Posterior cingulate gyrus (tissue), 11 donors: ENCODE data around the gene TMEM203.

Experiments
- DNase-seq, 10 donors: peaks; one replicate each; pipeline versions ENCODE4 v3.0.0 to v3.0.0-alpha.2; 2020 to 2021; ENCODE audit warnings: mixed read lengths in 3 of 10
- intact Hi-C: fragments of 100-400 bp; cut with DNase I; formaldehyde crosslinking; loops from one replicate; pipeline ENCODE4 v1.15.1; 2023

The TMEM203 gene

DNA sequence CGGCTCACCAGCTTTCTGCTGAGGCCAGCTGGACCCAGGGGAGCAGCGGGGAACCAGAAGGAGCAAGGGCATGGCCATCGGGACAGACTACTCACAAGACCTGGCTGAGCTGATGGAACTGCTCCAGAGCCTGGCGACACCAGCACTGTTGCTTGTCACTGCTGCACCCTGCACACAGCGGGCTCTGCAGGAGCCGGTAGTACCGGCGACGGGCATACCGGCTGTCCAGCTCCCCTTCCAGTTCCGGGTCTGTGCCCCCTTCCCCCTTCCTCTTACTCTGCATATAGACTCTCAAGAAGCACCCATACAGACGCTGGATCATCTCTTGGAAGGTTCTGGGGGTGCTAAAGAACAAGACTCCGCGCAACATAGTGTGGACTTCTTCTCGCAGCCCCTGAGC, 18.1 kb downstream of the TMEM203 start:
- DNase-seq, result no peak
- intact Hi-C loops, result loop anchor here (5.0 kb wide), 1 partner anchor 50 kb away; no protein-coding TSS in a partner anchor

DNA sequence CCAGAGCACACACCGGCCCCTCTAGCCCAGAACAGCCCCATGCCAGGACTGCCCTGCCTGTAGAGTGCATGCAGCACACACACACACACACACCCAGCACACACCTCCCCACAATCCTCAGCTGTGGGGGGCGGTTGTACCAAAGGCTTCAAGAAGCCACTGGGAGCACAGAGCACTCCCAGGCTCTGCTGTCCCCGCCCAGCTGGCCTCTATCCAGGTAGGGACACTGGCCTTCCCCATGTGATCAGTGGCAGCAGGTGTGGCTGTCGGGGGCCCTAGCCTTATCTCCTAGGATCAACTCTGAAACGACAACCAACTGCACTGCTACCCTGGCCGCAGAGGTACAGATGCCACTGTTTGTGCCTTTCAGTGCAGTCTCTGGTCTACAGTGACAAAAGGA, 19.1 kb downstream of the TMEM203 start:
- intact Hi-C loops, result loop anchor here (5.0 kb wide), 1 partner anchor 51 kb away; no protein-coding TSS in a partner anchor
- DNase-seq, result no peak

DNA sequence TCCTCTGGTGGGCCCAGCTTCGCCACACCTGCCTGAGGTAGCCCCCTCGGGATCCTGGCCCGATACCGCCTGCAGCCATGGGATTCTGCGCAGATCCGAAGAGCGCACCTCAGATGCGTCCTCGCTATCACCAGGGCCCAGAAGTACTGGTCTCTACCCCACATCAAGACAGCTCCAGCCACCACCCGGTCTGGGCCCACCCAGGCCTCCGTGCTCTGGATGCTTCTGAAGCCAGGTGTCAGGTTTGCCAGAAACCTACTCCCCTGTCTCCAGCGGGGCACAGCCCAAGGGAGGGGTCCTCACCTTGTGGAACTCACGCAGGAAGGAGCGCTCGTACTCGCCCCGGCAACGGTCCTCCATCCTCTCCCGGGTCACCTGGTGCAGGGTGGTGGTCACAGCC, 19.5 kb downstream of the TMEM203 start:
- no peak for DNase-seq
- intact Hi-C loops, result loop anchor here (5.0 kb wide), 1 partner anchor 51 kb away; no protein-coding TSS in a partner anchor

DNA sequence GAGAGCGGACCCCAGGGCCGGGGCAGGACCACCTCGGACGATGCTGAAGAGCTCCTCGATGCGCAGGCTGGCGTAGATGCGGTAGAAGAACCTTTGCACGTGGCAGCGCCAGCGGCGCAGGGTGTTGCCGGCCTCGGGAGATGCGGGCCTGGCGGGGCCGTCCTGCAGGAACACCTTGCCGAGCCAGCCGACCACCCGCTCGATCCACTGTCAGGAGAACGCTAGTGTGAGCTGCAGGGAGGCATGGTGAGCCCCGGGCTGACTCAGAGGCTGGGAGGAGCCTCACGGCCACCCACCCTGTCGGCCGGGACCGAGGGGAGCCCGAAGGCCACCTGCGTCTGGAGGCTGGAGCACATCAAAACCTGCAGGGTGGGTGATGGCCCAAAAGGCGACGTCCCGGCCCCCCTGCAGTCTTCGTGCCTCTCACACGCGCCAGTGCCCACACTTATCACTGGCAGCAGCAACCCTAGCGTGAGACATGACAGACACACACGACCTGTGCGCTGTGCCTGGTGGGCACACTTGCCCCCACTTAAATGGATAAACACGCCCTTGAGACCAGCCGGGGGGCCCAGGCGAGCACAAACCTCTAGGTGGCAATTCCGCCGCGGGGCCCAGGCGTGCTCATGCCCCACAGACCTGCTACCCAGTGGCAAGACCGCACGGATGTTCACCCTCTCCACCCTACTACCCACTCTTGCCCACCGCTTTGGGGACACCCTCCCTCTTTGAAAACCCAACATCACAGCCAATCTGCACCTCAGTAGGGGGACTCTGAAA, 20.4 kb downstream of the TMEM203 start:
- DNase-seq, result no peak
- intact Hi-C loops, result loop anchor here (5.0 kb wide), 1 partner anchor 52 kb away; no protein-coding TSS in a partner anchor

DNA sequence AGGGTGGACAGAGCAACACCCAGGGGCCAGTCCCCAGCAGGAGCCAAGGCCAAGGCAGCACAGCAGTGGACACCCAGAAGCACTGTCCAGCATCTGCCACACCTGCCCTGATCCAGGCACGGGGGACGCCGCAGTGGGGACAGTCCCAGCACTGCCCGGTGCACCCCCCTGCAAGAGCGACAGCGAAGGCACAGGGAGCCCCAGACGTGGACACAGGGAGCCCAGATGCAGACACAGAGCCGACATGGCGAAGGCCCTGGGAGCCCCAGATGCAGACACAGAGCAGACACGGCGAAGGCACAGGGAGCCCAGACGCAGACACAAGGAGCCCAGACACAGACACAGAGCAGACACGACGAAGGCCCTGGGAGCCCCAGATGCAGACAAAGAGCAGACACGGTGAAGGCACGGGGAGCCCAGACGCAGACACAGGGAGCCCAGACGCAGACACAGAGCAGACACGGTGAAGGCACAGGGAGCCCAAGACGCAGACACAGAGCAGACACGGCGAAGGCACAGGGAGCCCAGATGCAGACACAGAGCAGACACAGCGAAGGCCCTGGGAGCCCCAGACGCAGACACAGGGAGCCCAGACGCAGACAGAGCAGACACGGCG, 21.4 kb downstream of the TMEM203 start:
- no peak for DNase-seq
- intact Hi-C loops, result no loop called here

DNA sequence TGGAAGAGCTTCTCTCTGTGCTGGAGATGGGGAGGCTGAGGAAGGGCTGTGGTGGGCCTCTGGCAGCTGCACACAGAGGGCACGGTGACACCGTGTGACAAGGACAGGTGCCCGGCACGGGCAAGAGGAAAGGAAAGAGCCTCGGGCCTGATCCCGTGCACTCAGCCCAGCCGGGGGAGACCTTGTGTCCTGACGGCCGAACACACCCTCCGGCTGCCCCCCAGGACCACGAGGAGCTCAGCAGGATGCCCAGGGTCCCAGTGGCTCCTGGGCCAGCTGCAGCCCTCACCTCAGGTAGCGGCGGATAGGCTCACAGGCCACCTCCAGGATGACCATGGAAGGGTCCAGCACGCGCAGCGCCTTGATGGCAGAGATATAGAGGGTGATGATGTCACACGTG, 22.6 kb downstream of the TMEM203 start:
- no peak for DNase-seq
- intact Hi-C loops, result no loop called here

DNA sequence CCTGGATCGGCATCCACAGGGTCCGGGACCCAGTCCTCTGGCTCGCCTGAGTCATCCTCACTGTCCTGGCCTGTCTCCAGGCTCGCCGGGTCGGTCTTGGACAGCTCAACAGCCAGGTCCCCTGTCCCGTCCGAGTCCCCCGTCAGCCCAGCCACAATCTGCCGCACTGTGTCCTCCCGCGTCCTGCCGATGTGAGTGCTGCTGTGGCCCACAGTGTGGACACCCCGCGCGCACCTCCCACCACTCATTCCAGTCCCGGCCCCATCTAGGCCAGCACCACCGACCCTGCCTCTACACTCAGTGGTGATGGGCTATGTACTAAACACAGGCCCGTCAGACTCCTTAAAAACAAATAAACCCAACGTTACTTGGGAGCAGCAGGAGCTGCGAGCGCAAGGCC, 23.8 kb downstream of the TMEM203 start:
- no peak for DNase-seq
- intact Hi-C loops, result no loop called here

DNA sequence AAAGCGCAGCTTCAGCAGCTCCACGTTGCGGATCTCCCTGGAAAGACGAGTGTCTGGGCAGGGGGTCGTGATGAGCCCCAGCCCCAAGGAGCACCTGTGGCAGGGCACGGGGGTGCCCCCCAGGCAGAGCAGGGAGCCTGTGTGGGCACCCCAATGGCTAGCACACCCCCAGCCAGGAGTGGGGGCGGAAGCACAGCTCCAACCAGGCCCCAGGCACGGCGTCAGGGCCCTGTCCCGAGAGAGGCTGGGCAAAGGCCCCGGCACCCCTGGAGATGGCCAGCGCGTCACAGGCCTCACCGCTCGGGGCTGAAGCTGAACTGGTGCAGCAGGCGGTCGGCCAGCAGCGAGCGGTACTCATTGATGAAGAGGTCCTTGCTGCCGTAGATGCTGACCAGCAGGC, 25.0 kb downstream of the TMEM203 start:
- DNase-seq, result no peak
- intact Hi-C loops, result no loop called here

DNA sequence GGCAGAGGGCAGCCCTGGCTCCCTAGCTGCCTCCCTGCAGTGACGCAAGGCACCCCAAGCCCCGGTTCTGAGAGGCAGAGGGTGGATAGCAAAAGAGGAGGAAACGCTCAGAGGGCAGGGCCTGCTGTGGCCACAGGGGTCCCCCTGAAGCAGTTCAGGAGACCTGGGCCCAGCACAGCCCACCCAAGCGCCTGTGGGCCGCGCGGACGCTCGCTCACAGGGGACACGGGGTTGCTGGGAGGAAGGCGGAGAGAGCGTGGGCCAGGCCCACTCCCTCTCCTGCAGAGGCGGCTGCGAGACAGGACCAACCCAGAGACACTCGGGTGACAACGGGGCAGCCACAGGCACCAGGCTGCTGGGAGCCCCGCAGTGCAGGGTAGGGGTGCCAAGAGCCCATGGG, 25.7 kb downstream of the TMEM203 start:
- intact Hi-C loops, result no loop called here
- no peak for DNase-seq

DNA sequence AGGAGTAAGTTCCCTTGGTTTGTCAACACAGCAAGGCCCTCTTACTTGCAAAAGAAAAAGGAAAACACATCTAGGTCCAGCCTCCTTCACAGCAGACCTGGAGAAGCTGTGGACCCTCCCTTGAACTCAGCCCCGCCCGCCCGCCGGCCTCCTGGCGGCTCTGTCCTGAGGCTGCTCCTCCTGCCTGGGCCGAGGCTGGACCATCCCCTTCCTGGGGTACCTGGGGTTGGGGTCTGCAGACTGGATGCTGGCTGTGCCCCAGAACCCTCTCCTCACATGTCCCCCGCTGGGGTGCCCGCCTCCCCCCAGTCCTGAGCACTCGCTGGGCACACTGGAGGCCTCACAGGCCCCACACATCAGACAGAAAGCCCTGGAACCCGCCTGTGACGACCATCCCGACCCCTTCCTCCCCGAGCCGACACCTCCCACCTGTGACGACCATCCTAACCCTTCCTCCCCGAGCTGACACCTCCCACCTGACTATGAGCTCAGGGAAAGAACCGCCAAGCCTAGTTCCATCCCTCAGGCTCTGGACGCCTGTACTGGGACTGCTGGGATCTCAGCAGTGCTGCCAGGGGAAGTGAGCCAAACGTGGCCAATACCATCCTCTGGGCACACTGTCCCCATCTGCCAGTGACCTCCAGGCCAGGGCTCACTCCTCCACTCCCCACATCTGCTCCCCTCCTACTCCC, 26.4 kb downstream of the TMEM203 start:
- no peak for DNase-seq
- intact Hi-C loops, result no loop called here

DNA sequence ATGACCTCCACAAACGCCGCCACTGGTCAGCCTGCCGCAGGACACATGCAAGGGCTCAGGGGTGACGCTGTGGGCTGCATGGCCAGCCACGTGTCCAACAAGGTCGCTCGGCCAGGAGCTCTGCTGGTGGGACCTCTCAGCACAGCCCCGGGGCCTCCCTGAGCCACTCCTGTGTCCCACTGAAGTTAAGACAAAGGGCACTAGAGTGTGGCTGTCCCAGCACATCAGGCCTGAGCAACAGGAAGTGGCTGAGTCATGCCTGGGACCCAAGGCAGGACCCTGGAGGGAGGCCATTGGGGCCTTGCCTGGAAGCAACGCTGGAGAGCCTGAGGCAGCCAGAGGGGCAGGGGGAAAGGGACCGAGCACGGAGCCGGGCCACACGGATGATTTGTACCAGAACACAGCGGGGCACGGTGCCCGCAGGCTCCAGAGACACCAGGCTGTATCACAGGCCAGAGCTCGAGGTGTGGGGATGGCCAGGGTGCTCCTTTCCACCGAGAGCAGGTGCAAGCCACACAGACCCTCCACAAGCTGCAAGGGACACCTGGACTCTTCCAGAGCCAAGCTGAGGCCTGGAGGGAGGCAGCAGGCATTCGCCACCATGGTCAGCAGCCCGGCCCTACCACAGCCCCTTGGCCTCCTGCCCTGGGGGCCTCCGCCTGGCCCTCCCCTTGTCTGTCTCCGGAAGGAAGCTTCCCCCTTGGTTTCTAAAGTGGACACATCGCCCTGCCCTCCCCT, 27.1 kb downstream of the TMEM203 start:
- intact Hi-C loops, result no loop called here

DNA sequence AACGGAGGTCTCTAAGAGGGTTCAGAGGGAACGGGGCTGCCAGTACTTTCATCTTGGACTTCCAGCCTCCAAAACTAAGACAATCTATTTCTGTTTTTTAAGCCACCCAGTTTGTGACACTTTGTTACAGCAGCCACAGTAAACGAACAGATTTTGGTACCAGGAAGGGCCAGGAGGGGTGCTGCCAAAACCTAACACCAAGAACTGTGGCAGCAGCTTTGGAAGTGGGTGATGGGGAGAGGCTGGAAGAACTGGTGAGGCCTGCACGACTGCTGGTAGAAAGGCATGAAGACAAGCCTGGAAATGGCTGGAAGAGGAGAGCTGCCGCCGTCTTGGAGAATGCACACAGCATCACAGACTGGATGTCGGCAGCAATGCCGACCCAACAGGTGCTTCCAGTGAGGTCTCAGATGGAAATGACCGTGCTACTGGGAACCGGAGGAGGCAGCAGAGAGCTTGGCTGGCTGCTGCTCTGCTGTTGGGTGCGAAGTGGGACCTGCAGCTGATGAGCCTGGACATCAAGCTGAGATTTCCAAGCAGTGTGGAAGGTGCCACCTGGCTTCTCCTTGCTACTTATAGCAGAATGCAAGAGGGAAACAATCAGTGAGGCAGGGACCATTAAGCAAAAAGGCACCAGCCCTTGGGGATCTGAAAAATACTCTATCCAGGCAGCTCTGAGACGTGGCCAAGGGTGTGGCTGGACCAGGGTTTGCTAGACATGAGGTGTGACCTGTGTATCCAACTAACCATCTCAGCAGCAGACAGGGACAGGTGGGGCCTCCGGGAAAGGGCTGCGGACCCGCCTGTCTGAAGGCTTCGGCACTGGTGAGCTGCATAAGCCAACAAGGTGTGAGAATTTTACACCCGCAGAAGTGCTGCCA, 28.9 kb downstream of the TMEM203 start:
- peak in 2 of 10 donors; percentile 52 to 56 for DNase-seq
- intact Hi-C loops, result no loop called here

More for the DNA sequence above, 27.1 kb downstream of the TMEM203 start:
- no peak for DNase-seq

DNA sequence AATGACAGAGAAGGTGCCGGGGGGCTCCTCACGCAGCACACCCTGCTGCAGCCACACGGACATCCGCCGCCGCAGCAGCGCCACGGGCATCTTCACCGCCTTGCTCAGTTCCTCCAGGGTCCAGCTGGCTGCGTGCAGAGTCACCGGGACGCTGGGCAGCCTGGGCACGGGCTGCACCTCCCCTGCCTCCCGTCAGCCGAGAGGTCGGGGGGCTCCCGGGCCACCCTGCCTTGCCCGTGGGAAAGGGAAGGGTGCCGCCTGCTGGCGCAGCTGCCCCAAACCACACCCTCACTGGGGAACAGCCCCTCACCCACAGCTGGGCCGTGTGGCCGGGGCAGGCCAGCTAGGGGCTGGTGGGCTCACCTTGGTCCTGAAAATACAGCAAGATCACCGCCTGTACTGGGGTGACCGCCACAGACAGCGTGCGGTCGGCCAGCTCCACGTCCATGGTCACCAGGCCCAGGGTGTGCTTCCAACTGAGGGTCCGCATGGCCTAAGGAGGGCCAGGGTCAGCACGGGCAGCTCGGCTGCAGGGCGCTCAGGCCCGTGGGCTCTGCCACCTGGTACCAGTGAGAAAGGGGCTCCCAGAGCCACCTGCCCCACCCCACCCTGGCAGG, 30.0 kb downstream of the TMEM203 start:
- intact Hi-C loops, result no loop called here
- DNase-seq, result no peak

DNA sequence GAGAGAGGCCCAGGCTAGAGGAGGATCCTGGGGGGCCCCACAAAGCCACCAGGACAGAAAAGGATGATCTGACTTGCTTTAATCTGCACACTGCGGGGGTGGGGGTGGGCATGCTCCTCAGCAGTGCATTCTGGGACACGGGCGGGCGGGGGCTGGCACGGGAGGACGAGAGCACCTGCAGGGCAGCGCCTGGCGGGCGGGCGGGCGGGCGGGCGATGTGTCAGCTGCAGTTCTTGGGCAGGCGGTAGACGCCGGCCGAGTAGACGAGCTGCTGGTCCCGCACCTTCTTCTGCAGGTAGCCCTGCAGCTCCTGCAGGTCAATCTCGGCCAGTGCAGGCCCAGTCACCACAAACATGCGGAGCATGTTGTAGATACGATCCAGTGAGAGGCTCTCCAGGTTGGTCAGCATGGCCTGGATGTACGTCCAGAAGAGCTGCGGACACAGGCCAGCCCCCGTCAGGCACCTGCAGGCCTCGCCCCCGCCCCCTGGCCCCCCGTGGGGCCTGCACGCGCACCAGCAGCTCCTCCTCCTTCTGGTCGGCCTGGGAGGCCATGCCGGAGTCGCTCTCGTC, 30.6 kb downstream of the TMEM203 start:
- no peak for DNase-seq
- intact Hi-C loops, result no loop called here

DNA sequence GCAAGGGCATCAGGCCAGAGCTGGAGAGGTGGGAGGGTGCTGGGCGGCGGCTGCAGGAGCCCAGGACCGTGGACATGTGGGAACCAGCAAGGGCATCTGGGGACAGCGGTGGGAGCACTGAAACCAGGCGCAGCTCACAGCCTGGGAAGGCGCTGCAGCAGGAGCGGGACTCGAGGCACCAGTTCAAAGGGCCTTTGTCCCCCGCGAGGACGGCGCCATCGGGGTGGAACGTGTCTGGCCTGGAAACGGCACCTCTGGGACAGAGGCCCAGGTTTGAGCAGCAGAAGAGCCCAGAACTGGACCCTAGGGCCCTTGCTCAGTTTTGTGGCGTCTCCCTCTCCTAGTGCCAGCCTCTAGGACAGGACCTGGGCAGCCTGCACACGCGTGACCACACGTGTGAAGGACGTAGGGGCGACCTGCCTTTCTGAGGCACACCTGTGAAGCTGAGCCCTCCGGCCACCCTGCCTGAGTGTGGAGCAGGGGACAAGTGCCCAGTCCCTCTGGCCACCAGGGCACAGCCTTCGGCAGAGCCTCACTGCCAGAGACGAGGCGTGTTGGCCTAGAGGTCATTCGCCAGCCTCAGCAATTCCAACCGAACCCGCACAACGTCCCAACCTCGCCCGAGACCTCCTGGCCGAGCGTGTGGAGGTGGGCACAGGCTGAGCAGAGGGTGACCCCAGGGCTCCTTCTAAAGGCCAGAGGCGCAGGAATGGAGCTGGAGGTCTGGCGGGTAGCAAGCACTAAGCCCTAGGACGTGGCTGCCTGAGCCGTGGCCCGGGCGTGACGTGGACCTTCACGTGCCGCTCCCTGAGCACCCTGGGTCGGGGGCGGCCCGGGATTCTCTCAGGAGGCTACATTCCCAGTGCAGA, 31.4 kb downstream of the TMEM203 start:
- intact Hi-C loops, result no loop called here
- no peak for DNase-seq

DNA sequence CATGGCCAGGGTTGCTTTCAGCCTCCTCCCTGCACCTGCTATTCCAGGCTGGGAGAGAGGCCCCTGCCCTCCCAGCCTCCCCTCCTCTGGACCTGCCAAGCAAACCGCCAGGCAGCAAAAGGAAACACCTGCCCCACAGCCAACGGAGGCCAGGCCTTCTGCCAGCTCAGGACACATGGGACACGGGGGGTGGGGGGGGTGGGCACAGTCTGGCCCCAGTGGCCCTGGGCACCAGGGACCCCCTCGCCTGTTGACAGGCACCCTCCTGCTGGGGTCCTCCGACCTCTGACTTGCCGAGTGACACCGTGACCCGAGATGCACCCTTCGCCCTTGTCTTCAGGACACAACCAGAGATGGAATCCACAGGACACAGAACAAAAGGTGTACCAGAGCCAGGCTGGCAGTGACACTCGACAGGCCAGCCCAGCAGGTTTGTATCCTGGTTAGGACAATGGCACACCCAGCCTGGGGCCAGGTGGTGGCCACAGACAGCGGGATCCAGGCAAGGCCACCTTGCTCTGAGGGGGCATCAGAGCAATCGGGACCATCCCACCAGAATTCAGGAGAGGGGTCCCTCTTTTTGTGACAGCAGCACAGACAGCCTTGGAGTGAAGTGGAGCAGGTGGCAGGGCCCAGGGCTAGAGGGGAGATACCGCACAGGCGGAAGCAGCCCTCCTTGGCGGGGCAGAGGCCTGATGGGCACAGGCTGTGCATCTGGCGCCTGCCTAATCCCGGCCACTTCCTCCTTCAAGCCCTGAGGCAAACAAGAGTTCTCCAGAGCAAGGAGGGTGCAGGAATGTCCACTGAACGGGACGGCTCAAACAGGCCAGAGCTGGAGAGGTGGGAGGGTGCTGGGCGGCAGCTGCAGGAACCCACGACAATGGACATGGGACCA, 32.3 kb downstream of the TMEM203 start:
- intact Hi-C loops, result no loop called here
- DNase-seq, result no peak
